SK-N-DZ (cell line): ENCODE data around the gene ARHGEF11.

ENCODE experiments used
- DNase-seq: peaks from one replicate; pipeline ENCODE4 v3.0.0-alpha.2; 2015; ENCODE audit warnings: low spot score

The ARHGEF11 gene

DNA sequence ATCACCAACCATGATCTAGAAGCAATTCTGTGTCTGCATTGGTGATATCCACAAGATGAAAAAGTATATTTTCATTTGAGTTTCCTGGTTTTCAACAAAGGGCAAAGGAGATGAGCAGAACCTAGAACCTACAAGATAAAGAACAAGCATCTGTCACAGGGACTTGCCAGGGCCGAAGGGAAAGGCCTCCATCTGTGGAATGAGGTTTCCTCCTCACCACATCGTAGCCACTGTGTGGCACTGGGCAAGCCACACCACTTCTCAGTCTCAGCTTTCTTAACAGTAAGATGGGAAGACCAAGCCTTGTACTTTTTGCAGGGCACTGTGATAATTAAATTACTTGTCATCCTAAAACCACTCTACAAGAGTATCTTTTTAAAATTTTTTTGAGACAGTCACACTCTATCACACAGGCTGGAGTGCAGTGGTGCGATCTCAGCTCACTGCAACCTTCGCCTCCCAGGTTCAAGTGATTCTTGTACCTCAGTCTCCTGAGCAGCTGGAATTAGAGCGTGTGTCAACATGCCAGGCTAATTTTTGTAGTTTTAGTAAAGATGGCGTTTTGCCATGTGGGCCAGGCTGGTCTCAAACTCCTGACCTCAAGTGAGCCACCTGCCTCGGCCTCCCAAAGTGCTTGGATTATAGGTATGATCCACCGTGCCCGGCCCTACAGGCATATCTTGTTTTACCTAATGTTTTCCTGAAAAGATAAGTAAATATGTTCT, 45.8 kb downstream of the ARHGEF11 start:
- DNase-seq, result no peak

DNA sequence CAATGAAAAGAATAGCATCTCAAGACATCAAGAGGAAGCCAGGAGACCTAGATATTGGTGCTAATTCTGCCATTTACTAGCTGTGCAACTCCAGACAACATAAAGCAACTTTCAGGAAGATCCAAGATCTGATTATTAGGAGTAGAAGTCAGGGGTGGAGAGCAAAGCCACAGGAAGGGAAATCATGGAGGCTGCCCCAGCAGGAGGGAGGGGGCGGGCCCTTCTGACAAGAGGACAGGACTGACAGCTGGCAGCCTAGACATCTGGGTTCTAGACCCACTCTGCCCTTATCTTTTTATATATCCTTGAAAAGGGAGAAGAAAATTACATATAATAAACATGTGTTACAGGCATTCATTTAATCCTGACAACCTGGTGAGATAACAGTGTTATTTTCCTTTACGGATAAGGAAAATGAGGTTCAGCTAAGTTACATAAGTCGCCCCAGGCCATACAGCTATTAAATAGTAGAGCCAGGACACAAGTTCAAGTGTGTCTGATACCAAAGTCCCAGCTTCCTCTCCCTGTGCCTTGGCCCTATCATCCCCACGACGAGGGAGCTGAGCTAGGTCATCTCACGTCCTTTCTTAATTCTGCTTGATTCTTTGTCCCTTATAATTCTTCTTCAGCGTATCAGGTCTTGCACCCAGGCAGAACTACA, 46.6 kb downstream of the ARHGEF11 start:
- DNase-seq, result no peak

DNA sequence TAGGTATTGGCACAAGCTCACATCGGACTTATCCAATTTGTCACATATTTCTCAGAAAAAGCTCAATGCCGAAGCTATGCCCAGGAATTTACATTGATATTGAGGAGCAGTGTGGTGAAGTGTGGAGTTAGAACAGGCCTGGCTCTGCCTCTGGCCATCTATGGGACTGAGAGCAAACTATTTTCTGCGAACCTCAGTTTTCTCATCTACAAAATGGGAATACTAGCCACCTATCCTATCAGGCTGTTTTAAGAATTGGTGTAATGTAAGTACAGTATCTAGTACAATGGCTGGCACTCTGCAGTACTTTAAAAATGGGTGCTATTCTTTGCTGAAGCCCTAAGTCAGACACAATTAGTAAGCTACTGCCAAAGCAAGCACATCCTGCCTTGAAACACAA, 47.2 kb downstream of the ARHGEF11 start:
- no peak for DNase-seq

DNA sequence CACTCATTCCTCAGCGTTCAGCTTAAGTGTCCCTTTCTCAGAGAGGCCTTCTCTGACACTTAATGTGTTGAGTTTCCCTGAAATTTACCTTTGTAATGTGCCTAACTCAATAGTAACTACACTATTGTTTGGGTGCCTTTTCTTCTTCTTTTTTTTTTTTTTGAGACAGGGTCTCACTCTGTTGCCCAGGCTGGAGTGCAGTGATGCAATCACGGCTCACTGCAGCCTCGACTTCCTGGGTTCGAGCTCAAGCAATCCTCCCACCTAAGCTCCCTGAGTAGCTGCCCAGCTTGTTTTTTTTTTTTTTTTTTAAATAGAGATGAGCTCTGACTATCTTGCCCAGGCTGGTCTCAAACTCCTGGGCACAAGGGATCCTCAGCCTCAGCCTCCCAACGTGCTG, 50.1 kb downstream of the ARHGEF11 start:
- DNase-seq, result no peak

DNA sequence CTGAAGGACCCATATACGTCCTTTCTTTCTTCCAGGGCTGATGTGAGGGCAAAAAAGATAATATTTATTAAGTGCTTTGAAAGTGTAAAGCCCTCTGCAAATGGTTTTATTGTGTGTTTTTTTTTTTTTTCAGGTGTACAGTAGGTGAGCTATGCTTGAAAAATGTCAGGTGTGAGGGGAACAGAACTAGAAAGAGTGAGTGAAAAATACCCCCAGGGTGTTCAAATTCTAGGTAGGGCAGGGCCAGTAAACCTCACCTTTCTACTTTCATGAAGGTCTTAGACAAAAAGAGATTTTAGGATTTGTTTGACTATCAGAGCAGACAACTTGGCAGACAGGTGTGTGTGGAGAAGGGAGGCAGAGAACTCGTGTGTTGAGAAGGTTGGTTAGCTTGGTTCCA, 51.3 kb downstream of the ARHGEF11 start:
- no peak for DNase-seq

DNA sequence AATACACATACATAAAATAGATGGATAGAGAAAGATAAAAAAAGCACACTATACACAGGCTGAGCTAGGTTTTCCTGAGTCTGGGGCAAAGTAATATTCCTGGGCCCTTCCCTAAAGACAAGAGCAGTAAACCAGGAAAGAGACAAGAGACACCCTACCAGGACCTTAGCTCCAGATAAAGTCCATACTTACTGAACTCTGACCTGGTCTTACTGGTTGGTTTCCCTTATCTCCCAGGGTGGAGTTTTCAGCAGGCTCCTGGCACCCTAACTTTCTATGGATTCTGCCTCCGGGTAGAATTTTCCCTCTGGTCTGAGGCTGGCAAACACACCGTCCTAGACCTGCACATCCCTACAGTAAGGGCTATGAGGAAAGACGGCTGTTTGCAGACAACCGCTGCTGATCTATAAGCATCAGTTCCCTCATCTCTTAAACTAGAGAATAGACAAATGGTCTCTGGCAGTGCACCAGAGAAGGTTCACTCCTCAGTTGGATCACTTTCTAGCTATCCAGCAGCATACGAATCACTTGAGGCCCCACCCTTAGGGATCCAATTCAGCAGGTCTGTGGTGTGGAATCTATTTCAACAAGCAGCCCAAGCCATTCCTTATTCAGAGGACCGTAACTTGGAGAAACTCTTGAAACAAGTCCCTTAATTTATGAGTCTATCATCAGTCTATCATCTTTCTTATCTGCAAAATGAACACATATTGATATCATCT, 52.0 kb downstream of the ARHGEF11 start:
- DNase-seq, result no peak

DNA sequence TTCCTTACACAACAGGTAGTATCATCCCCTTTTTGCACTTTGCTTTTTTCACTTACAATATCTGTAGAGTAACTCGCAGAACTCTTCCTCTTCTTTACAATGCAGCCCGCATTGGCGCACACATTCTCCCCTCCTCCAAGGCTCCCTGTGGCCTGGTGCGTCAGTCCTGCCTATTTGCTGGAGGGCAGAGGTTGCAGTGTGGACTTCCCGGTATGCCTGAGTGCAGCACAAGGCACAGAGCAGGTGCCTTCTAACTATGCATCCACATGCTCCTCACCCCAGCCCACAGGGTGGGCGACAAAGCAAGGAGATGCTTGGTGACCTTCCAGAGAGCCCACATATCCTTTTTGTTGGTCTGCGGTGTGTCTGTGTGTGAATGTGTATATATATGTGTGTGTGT, 53.3 kb downstream of the ARHGEF11 start:
- no peak for DNase-seq

DNA sequence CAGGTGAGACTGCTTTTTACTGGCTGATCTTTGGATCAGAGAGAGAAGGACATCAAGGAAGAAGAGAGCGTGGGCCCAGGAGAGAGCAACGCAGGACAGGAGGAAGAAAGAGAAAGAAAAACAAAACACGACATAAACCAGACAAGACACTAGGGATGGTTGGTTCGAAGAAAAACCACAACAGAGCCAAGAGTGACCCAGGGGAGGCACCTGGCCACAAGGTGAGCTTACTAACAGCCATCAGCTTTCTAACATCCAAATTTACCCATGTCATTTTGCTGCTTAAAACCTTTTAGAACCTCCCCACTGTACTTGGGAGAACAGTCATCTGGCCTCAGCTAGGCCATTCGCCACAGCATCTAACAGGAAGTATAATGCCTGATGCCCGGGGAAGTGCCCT, 57.8 kb downstream of the ARHGEF11 start:
- DNase-seq, result no peak

DNA sequence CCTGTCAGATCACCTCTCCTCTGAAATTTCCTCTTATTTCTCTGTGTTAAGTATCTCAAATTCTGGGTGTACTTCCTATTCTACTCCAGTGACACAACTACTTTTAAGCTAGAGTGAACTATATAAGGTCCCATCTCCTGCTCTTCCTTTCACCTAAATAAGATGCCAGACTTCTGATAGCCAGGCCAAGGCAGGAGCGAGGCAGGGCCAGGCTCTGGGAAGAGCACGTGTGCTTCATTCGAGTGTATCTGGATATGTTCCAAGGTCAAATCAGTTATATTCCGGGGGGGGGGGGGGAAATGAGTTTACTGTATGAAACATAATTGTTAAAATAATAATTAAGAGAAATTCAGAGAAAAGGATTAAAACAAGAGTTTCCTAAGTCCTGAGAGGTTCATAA, 65.0 kb downstream of the ARHGEF11 start:
- DNase-seq, result no peak

DNA sequence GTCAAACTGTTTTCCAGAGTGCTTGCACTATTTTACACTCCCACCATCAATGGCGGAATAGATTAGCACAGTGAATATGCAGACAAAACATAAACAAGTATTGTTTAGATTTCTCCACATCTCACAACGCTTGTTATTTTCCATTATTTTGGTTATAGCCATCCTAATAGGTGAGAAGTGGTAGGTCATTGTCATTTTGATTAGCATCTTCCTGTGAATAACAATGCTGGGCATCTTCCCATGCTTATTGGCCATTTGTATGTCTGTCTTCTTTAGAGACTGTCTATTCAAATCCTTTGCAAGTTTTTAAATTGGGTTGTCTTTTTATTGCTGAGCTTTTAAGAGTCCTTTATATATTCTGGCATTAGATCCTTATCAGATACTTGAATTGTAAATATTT, 70.5 kb downstream of the ARHGEF11 start:
- DNase-seq, result no peak

DNA sequence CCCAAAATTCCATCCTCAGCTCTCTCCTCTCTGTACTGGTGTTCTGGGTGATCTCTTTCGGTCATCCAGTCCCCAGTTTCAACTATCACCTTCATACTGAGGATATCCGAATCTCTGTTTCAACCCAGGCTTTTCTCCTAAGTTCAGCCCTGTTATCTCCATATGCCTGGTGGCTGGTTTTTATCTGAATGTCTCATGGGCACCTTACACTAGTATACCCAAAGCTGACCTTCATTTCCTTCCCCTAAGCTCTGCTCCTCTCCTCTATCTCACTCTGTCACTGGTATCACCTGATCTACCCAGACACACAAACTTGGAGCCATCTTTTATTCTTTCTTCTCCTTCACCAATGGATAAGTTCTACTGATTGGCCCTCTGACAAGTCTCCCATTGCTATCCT, 72.1 kb downstream of the ARHGEF11 start:
- DNase-seq, result no peak

DNA sequence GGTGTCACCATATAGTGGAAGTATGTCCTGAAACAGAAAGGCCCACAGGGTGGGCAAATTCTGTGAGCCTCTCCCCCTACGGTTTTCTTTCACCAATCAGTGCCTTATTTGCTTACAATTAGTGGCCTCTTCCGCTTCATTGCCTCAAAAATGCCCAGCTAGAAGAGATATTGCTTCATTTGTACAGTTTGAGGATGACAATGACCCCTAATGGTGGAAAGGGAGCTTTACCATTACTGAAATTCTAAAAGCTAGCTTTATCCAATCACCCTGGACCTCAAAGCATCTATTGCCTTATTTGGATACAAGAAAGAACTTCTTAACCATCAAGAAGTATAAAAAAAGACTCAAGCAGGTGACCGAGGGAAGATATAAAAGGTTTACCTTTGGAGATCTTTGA, 75.5 kb downstream of the ARHGEF11 start:
- DNase-seq, result no peak

DNA sequence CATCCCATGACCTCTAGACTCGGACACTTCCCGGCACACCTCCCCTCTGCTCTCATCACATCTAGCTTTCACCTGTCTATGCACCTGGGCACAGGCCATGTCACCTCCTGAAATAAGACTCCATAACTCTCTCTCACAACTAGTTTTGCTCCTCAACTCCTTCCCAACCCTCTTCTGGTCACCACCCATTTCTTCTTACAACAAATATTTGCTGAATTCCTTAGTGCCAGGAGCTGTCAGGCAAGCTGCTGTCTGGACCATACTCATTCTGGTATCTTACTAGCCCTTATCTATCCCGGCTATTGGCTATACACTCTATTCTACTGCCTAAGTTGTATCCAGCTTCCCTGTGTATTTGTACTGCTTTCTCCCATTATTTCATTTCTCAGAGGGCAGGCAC, 76.0 kb downstream of the ARHGEF11 start:
- DNase-seq, result no peak

DNA sequence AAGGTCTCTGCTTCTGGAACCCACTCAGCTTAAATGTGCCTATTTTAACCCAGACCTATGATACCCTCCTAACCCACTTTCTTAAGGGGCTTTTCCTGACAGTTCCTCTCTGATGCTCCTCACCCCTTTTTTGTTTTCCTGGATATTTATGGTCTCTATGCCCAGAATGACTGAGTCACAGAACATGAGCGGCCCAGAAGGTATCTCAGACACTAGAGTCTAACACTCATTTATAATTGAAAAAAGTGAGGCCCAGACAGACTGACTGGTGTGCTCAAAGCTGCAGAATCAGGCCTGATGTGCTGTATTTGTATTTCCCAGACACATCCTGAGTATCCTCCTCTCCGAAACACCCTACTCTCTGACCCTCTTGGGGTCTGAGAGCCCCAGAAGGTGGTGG, 81.1 kb downstream of the ARHGEF11 start:
- DNase-seq, result no peak

DNA sequence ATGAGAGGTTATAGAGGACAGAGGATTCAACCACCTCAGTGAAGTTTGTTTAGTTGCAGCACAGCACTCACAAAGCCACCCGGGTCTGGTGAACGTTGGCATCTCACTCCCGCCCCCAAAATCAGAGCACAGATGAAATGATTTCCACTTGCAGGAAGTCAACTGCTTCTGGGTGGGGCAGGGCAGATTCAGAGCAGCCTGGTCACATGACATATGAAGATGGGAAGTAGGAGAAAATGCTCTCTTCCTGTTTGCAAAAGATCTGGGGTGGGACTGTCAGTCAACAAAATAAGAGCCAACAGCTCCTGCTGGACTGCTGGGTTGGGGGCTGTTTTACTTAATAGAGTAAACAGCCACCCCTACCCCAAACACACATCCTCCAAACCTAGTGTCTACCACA, 81.9 kb downstream of the ARHGEF11 start:
- no peak for DNase-seq

DNA sequence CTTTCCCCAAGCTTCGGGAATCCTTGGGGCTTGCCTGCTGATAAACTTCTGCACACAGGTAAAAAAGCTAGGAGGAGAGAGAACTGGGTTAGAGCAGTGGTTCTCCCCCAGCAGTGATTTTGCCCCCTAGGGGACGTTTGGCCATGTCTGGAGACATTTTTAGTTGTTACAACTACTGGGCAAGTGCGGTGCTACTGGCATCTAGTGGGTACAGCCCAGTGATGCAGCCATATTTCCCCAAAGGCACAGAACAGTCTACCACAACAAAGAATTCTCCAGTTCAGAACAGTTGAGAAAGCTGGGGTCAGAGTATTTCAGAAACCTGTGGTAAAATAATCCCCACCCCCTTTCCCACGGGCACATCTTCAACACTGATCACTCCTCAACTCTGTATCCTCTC, 83.8 kb downstream of the ARHGEF11 start:
- no peak for DNase-seq

DNA sequence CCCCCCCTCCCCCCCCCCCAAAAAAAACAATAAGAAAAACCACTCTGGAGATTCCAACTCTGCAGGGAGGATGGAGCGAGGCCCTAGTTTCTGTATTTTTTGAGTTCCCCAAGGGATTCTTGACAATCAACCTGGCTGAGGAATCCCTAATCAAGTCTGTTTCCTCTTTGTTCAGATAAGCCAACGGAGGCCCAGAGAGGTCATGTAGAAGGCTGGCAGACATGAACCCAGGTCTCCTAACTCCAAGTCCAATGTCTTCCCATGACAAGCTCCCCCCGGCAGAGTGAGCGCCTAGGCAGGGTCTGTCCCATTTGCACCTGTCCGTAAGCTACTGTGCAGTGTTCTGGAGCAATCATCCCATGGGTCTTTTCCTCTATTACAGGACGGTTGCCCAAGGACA, 85.6 kb downstream of the ARHGEF11 start:
- DNase-seq, result no peak

DNA sequence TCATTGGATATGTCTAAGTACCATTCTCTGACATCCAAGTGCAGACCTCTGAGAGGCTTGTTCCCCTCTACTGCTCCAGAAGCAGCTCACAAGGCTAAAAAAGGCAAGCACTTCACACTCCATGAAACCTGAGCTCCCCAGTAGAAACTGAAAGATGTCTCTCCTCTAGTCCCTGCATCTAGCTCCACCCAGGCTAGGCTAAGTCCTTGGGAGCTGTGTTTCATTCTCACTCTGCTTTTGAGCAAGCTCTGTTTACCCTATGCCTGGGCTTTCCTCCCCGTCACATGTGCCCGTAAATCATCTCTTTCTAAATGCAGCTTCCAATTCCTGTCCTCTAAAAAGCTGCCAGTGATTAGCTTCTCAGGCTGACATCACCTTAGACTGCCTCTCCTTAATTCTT, 86.1 kb downstream of the ARHGEF11 start:
- DNase-seq, result no peak

DNA sequence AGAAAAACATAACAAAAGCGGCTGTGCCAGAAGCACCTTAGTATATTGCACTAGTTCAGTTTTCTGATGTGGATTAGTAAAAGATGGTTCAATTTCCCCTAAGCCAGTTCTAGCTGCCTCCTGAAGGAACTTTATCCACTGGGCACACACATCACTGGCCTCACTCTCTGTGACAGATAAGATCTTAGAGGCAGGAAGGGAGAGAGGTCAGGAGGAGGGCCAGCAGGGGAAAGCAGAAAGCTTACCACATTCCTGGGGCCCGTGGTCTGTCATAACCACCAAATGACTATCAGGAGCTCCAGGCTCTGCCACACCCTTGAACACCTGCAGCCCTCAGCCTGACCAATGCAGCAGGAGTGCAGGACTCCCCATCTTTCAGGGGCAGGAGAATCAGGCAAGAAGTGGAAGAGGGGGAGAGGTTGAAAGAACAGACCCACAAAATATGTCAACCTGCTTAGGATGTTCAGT, 87.3 kb downstream of the ARHGEF11 start:
- no peak for DNase-seq

DNA sequence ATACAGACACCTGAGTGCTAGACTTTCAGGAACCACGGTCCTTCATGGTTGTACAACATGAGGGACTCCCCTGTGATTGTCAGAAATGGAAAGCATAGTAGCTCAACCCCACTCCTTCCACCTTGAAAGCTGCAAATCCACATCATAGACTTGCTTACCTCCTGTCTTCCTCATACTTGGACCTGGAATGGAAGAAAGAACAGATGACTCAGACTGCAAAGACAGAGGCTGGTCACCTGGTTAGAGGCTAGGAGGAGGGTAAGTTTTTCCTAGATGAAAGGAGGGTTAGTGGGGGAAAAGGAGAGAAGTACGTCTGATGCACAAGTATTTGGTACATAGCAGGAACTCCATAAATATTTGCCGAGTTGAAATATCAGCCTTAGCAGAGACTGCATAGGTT, 87.9 kb downstream of the ARHGEF11 start:
- no peak for DNase-seq

DNA sequence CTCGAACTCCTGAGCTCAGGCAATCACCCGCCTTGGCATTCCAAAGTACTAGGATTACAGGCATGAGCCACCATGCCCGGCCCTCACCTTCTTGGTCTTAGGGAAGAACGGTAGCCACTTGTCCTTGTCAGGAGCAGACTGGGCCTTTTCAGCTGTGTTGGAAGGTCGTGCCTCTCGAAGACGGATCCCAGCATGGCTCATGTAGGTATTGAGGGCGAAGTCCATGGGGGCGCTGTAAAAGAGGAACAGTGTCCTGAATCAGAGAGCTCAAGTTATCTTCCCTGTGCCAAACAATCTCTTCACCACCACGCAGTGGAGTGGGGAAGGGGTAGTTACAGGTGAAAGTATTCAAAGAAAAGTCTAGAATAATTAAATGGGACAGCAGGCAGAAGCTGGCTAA, 89.2 kb downstream of the ARHGEF11 start:
- DNase-seq, result no peak

DNA sequence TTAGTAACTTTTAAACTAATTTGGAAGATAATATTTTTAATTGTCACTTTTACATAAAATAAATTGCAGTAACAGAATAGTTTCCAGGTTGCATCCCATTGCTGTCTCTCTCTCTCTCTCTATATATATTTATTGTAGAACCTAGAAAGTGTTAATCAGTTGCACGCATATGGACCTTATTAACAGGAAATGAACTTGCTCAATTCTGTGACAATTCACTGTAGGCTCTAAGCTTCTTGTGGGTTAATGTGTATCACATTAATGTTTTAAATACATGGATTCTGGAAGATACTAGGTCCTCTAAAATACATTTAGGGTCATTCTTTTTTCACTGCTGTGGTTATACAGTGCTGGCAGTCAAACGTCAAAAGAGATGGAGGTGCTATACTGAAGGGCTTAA, 92.0 kb downstream of the ARHGEF11 start:
- DNase-seq, result no peak

DNA sequence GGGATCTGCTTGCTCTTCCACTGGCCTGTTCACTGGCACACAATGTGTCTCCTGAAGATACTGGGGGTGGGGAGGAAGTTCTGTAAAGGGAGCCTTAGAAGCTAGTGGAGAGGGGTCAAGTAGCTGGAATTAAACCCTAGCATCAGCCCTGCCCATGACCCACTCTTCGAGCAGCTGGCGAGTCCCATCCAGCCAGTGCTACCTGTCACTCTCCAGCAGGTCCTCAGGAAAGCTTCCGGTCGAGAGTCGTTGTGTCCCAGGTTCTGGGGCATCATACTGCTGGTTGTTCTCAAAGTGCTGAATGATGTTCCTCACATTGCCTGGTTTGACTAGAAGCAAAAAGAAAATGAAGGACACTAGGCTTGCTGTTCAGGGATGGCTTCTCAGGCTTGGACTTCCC, 94.2 kb downstream of the ARHGEF11 start:
- DNase-seq, result no peak
